Smooth muscle cell (in vitro differentiated cells): Measurements from ENCODE around the gene DCST1. TPM values are rescaled to one million over a fixed set of nuclear protein-coding genes. Genes with fewer than 3 reads are reported as not detected.

Source experiments
- DNase-seq: peaks from one replicate; lab custom pipeline; 2025; ENCODE audit not compliant: unreplicated experiment; lab: John Stamatoyannopoulos, UW
- H2AFZ ChIP-seq: fragments of 200-600 bp; sonication (generic); 2 replicates; pipeline ENCODE4 v1.6.0; 2016; ENCODE audit warnings: antibody characterized with exemption, low read depth, mild to moderate bottlenecking
- H3F3A ChIP-seq: fragments of 200-600 bp; sonication (generic); 2 replicates; pipeline ENCODE4 v1.6.0; 2017; ENCODE audit warnings: antibody characterized with exemption, low read depth
- H3K27ac ChIP-seq: fragments of 200-600 bp; sonication (generic); 2 replicates; pipeline ENCODE4 v1.5.1; 2016; ENCODE audit warnings: low read depth, mild to moderate bottlenecking
- H3K27me3 ChIP-seq: fragments of 200-600 bp; sonication (generic); 2 replicates; pipeline ENCODE4 v1.6.1; 2016; ENCODE audit warnings: low read depth, mild to moderate bottlenecking
- H3K36me3 ChIP-seq: fragments of 200-600 bp; sonication (generic); 2 replicates; pipeline ENCODE4 v1.5.1; 2016; ENCODE audit warnings: low read depth
- H3K4me1 ChIP-seq: fragments of 200-600 bp; sonication (generic); 2 replicates; pipeline ENCODE4 v1.5.1; 2016; ENCODE audit warnings: low read depth
- H3K4me2 ChIP-seq: fragments of 200-600 bp; sonication (generic); 2 replicates; pipeline ENCODE4 v1.6.0; 2016; ENCODE audit warnings: mild to moderate bottlenecking
- H3K4me3 ChIP-seq: fragments of 200-600 bp; sonication (generic); 2 replicates; pipeline ENCODE4 v1.5.1; 2016; ENCODE audit warnings: mild to moderate bottlenecking
- H3K79me2 ChIP-seq: fragments of 200-600 bp; sonication (generic); 2 replicates; pipeline ENCODE4 v1.6.0; 2016; ENCODE audit warnings: low read depth, mild to moderate bottlenecking
- H3K9ac ChIP-seq: fragments of 200-600 bp; sonication (generic); 2 replicates; pipeline ENCODE4 v1.6.0; 2016; ENCODE audit warnings: low read depth
- H3K9me3 ChIP-seq: fragments of 200-600 bp; sonication (generic); replicated peaks from 2 replicates; pipeline ENCODE4 v1.5.1; 2016; ENCODE audit warnings: low read depth
- H4K20me1 ChIP-seq: fragments of 200-600 bp; sonication (generic); 2 replicates; pipeline ENCODE4 v1.6.0; 2016; ENCODE audit warnings: low read depth
- CTCF ChIP-seq: fragments of 200-600 bp; sonication (generic); IDR thresholded peaks from 2 replicates; pipeline ENCODE4 v1.5.1; 2017; ENCODE audit warnings: borderline replicate concordance, mild to moderate bottlenecking, antibody characterized with exemption; ENCODE audit not compliant: insufficient read depth, poor library complexity, severe bottlenecking
- WGBS: methylation state at CpG from one replicate; pipeline ENCODE4 v1.1.7; 2016; ENCODE audit warnings: low lambda C conversion rate; 5-methylcytosine and 5-hydroxymethylcytosine counted together
- polyA plus RNA-seq: library from polyadenylated mRNA; unstranded; fragments of >200 nt; fragmentation: Nextera tagmentation; extraction: Ambion mirVana; gene quantifications from 2 replicates; pipeline ENCODE4 v1.2.1, GENCODE V29; 2016
- total RNA-seq: library from RNA; depleted of rRNA; stranded (reverse); fragments of >200 nt; gene quantifications from 2 replicates; pipeline ENCODE4 v1.2.3, GENCODE V29; 2014

The DCST1 gene
- total and polyA plus RNA-seq, 2 experiments from 2014 or later: not detected

- DNase-seq: peak; percentile 38
- Histone ChIP-seq H3K4me2 (peak overlapping the region; percentile 87), H3K9ac (no peak overlapping the region), H3K27ac (peak overlapping the region; percentile 70), H3K79me2 (no peaks in the 10 kb centered on the region), H3K4me3 (peak overlapping the region; percentile 78), H3K4me1 (peaks cover 19% of the 10 kb centered on the region), H4K20me1 (peaks cover 4% of the 10 kb centered on the region), H3F3A (peaks cover 3% of the 10 kb centered on the region), H2AFZ (no peak overlapping the region), H3K36me3 (no peaks in the 10 kb centered on the region), H3K9me3 (no peaks in the 10 kb centered on the region), H3K27me3 (peaks cover 29% of the 10 kb centered on the region)
- peak; percentile 100 for TF ChIP-seq CTCF
- 28% methylated on average over 19 of the region's 24 CpGs for WGBS
These were observed 52.6 kb downstream of the DCST1 start for GRCh38 chr1:155086128-155086741.

- Histone ChIP-seq H3F3A (no peaks in the 10 kb centered on the region), H2AFZ (no peak overlapping the region), H3K79me2 (no peaks in the 10 kb centered on the region), H4K20me1 (no peaks in the 10 kb centered on the region), H3K4me1 (peaks cover 17% of the 10 kb centered on the region), H3K9me3 (no peaks in the 10 kb centered on the region), H3K36me3 (no peaks in the 10 kb centered on the region), H3K9ac (no peak overlapping the region), H3K4me3 (no peak overlapping the region), H3K4me2 (no peak overlapping the region), H3K27ac (no peak overlapping the region), H3K27me3 (peaks cover 21% of the 10 kb centered on the region)
- WGBS: 78% methylated on average over 8 of the region's 8 CpGs
- DNase-seq: no peak
- TF ChIP-seq CTCF: no peak
These were observed 53.4 kb downstream of the DCST1 start for GRCh38 chr1:155086856-155087535.

GRCh38 chr1:155091071-155092051, 57.7 kb downstream of the DCST1 start:
- no peaks in the 10 kb centered on the region for H3K79me2 ChIP-seq
- H3K36me3 ChIP-seq: no peaks in the 10 kb centered on the region
- no peaks in the 10 kb centered on the region for H4K20me1 ChIP-seq
- 35% methylated on average over 28 of the region's 29 CpGs for WGBS
- H3K9ac ChIP-seq: no peak overlapping the region
- no peak overlapping the region for H3K27ac ChIP-seq
- H3K9me3 ChIP-seq: no peaks in the 10 kb centered on the region
- H3K4me1 ChIP-seq: peaks cover 14% of the 10 kb centered on the region
- peak overlapping the region; percentile 35 for H3K4me2 ChIP-seq
- H3K4me3 ChIP-seq: no peak overlapping the region
- DNase-seq: peak; percentile 67
- H3F3A ChIP-seq: peaks cover 10% of the 10 kb centered on the region
- H3K27me3 ChIP-seq: peaks cover 8% of the 10 kb centered on the region
- TF ChIP-seq CTCF: peak; percentile 98
- H2AFZ ChIP-seq: peak overlapping the region; percentile 74
